ENCODE data around the gene MYOM3.

Gene MYOM3

GRCh38 chr1:24111262-24111995, 506 bp downstream of the MYOM3 start:
- TF ChIP-seq YY1 (IDR thresholded peaks at IDR 0.05; ENCODE audit: insufficient read depth, insufficient read length) (no peak), ZNF274 (IDR thresholded peaks at IDR 0.05; ENCODE audit: low read depth, low read length) (no peak), SUZ12 (IDR thresholded peaks at IDR 0.05; ENCODE audit: extremely low read depth, insufficient read depth, insufficient read length) (no peak)
- peaks cover 41% of the 10 kb centered on the region for H3K4me1 ChIP-seq (ENCODE audit: insufficient read depth, insufficient read length)
- peak overlapping the region; percentile 46 for H3K9ac ChIP-seq (ENCODE audit: insufficient read length, low read depth)
- H3K36me3 ChIP-seq (ENCODE audit: insufficient read depth, insufficient read length, low read length): no peaks in the 10 kb centered on the region
- H3K27me3 ChIP-seq (ENCODE audit: insufficient read depth, insufficient read length): no peaks in the 10 kb centered on the region
- no peak overlapping the region for H3K4me3 ChIP-seq (ENCODE audit: insufficient read length, low read depth)
- no peaks in the 10 kb centered on the region for H3K9me3 ChIP-seq (ENCODE audit: insufficient read depth, low read length)
- DNase-seq (ENCODE audit: low read depth, low spot score): no peak

- TF ChIP-seq YY1 (IDR thresholded peaks at IDR 0.05; ENCODE audit: insufficient read depth, insufficient read length): no peak
- no peak for TF ChIP-seq SUZ12 (IDR thresholded peaks at IDR 0.05; ENCODE audit: extremely low read depth, insufficient read depth, insufficient read length)
- no peak for TF ChIP-seq ZNF274 (IDR thresholded peaks at IDR 0.05; ENCODE audit: low read depth, low read length)
- Histone ChIP-seq H3K9me3 (ENCODE audit: insufficient read depth, low read length) (no peaks in the 10 kb centered on the region), H3K4me1 (ENCODE audit: insufficient read depth, insufficient read length) (peaks cover 42% of the 10 kb centered on the region), H3K27me3 (ENCODE audit: insufficient read depth, insufficient read length) (no peaks in the 10 kb centered on the region), H3K9ac (ENCODE audit: insufficient read length, low read depth) (peak overlapping the region; percentile 12), H3K36me3 (ENCODE audit: insufficient read depth, insufficient read length, low read length) (no peaks in the 10 kb centered on the region), H3K4me3 (ENCODE audit: insufficient read length, low read depth) (no peak overlapping the region)
- no peak for DNase-seq (ENCODE audit: low read depth, low spot score)
Measured at GRCh38 chr1:24110642-24111261, 1.2 kb downstream of the MYOM3 start.

- H3K4me1 ChIP-seq (ENCODE audit: insufficient read depth, insufficient read length): peaks cover 47% of the 10 kb centered on the region
- no peak overlapping the region for H3K9ac ChIP-seq (ENCODE audit: insufficient read length, low read depth)
- no peaks in the 10 kb centered on the region for H3K9me3 ChIP-seq (ENCODE audit: insufficient read depth, low read length)
- TF ChIP-seq YY1 (IDR thresholded peaks at IDR 0.05; ENCODE audit: insufficient read depth, insufficient read length): no peak
- TF ChIP-seq ZNF274 (IDR thresholded peaks at IDR 0.05; ENCODE audit: low read depth, low read length): no peak
- TF ChIP-seq SUZ12 (IDR thresholded peaks at IDR 0.05; ENCODE audit: extremely low read depth, insufficient read depth, insufficient read length): no peak
- no peak for DNase-seq (ENCODE audit: low read depth, low spot score)
- no peak overlapping the region for H3K4me3 ChIP-seq (ENCODE audit: insufficient read length, low read depth)
- H3K27me3 ChIP-seq (ENCODE audit: insufficient read depth, insufficient read length): no peaks in the 10 kb centered on the region
- H3K36me3 ChIP-seq (ENCODE audit: insufficient read depth, insufficient read length, low read length): no peaks in the 10 kb centered on the region
Measured at GRCh38 chr1:24109686-24110475, 2.1 kb downstream of the MYOM3 start.

- H3K27me3 ChIP-seq (ENCODE audit: insufficient read depth, insufficient read length): no peaks in the 10 kb centered on the region
- H3K36me3 ChIP-seq (ENCODE audit: insufficient read depth, insufficient read length, low read length): no peaks in the 10 kb centered on the region
- H3K9me3 ChIP-seq (ENCODE audit: insufficient read depth, low read length): no peaks in the 10 kb centered on the region
- TF ChIP-seq ZNF274 (IDR thresholded peaks at IDR 0.05; ENCODE audit: low read depth, low read length): no peak
- TF ChIP-seq SUZ12 (IDR thresholded peaks at IDR 0.05; ENCODE audit: extremely low read depth, insufficient read depth, insufficient read length): no peak
- TF ChIP-seq YY1 (IDR thresholded peaks at IDR 0.05; ENCODE audit: insufficient read depth, insufficient read length): no peak
- DNase-seq (ENCODE audit: low read depth, low spot score): no peak
- no peak overlapping the region for H3K4me3 ChIP-seq (ENCODE audit: insufficient read length, low read depth)
- no peak overlapping the region for H3K9ac ChIP-seq (ENCODE audit: insufficient read length, low read depth)
- peaks cover 47% of the 10 kb centered on the region for H3K4me1 ChIP-seq (ENCODE audit: insufficient read depth, insufficient read length)
Measured at GRCh38 chr1:24109166-24109483, 2.8 kb downstream of the MYOM3 start.

GRCh38 chr1:24108334-24109165, 3.4 kb downstream of the MYOM3 start:
- Histone ChIP-seq H3K4me1 (ENCODE audit: insufficient read depth, insufficient read length) (peaks cover 47% of the 10 kb centered on the region), H3K27me3 (ENCODE audit: insufficient read depth, insufficient read length) (no peaks in the 10 kb centered on the region), H3K36me3 (ENCODE audit: insufficient read depth, insufficient read length, low read length) (no peaks in the 10 kb centered on the region), H3K9me3 (ENCODE audit: insufficient read depth, low read length) (no peaks in the 10 kb centered on the region), H3K9ac (ENCODE audit: insufficient read length, low read depth) (peak overlapping the region; percentile 36), H3K4me3 (ENCODE audit: insufficient read length, low read depth) (no peak overlapping the region)
- DNase-seq (ENCODE audit: low read depth, low spot score): no peak
- TF ChIP-seq ZNF274 (IDR thresholded peaks at IDR 0.05; ENCODE audit: low read depth, low read length) (no peak), SUZ12 (IDR thresholded peaks at IDR 0.05; ENCODE audit: extremely low read depth, insufficient read depth, insufficient read length) (no peak), YY1 (IDR thresholded peaks at IDR 0.05; ENCODE audit: insufficient read depth, insufficient read length) (no peak)

- H3K36me3 ChIP-seq (ENCODE audit: insufficient read depth, insufficient read length, low read length): no peaks in the 10 kb centered on the region
- no peak for DNase-seq (ENCODE audit: low read depth, low spot score)
- H3K27me3 ChIP-seq (ENCODE audit: insufficient read depth, insufficient read length): no peaks in the 10 kb centered on the region
- H3K9me3 ChIP-seq (ENCODE audit: insufficient read depth, low read length): no peaks in the 10 kb centered on the region
- H3K4me1 ChIP-seq (ENCODE audit: insufficient read depth, insufficient read length): peaks cover 46% of the 10 kb centered on the region
- TF ChIP-seq ZNF274 (IDR thresholded peaks at IDR 0.05; ENCODE audit: low read depth, low read length): no peak
- TF ChIP-seq YY1 (IDR thresholded peaks at IDR 0.05; ENCODE audit: insufficient read depth, insufficient read length): no peak
- TF ChIP-seq SUZ12 (IDR thresholded peaks at IDR 0.05; ENCODE audit: extremely low read depth, insufficient read depth, insufficient read length): no peak
- H3K9ac ChIP-seq (ENCODE audit: insufficient read length, low read depth): peak overlapping the region; percentile 34
- H3K4me3 ChIP-seq (ENCODE audit: insufficient read length, low read depth): no peak overlapping the region
Measured at GRCh38 chr1:24107462-24108138, 4.3 kb downstream of the MYOM3 start.
